ENCODE measurements around the gene PREB. TPM values are rescaled to one million over a fixed set of nuclear protein-coding genes. Genes with fewer than 3 reads are reported as not detected.
"Not testable (repeated sequence)": the region's sequence is repeated elsewhere in the genome, so short reads cannot be mapped to it uniquely, and the experiment has no call there.

Gene PREB
- total RNA-seq, 2 donors from 2014 or later, result 49.8 to 52.9 TPM

- ATAC-seq (no peak), DNase-seq (ENCODE audit: low spot score in 2 of 2) (no peak)
- Mint-ChIP-seq H3K36me3 (peaks cover 6% of the 10 kb centered on the region in 2 donors), H3K27ac (no peak overlapping the region), H3K9me3 (no peaks in the 10 kb centered on the region)
Observed at GRCh38 chr2:27117995-27118524, 16.4 kb downstream of the PREB start.

DNA sequence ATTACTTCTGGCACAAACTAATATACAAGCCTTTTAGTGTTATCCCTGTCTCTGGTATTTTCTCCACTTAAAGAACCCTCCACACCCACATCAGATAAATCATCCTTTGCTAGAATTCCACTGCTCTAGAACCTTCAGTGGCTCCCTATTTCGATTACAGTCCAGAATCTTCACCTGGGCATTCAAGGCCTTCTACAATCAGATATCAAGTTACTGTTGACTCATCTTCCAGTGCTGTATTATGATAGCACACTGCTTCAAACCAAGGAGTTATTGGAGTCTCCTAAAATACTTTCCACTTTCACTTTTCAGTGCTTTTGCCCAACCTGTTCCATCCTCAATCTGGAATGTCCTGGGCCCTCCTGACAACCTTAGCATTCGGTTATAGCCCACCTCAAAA is 18.9 kb downstream of the PREB start:
- no peak for DNase-seq (ENCODE audit: low spot score in 2 of 2)
- Mint-ChIP-seq H3K27ac (no peak overlapping the region), H3K36me3 (peaks cover 6% of the 10 kb centered on the region in 2 donors), H3K9me3 (no peaks in the 10 kb centered on the region)
- no peak for ATAC-seq

GRCh38 chr2:27111392-27112078 is 22.9 kb downstream of the PREB start:
- H3K27ac Mint-ChIP-seq; H3K36me3 Mint-ChIP-seq; DNase-seq (ENCODE audit: low spot score in 2 of 2); ATAC-seq; H3K9me3 Mint-ChIP-seq: not testable (repeated sequence)

- H3K36me3 Mint-ChIP-seq, H3K27ac Mint-ChIP-seq, ATAC-seq: not testable (repeated sequence)
Observed at GRCh38 chr2:27110603-27111352, 23.7 kb downstream of the PREB start.

DNA sequence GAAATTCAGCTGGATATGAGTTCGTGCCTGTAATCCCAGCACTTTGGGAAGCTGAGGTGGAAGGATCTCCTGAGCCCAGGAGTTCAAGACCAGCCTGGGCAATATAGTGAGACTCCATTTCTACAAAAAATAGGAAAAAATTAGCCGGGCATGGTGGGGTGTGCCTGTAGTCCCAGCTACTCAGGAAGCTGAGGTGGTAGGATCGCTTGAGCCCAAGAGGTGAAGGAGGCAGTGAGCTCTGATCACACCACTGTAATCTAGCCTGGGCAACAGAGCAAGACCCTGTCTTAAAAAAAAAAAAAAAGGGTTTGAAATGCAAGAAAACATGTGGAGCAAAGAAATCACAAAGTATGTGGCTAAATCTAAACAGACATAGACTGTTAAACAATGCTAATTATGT is 25.4 kb downstream of the PREB start:
- H3K9me3 Mint-ChIP-seq, result no peaks in the 10 kb centered on the region
- DNase-seq (ENCODE audit: low spot score in 2 of 2) (no peak), ATAC-seq (no peak)
- H3K36me3 Mint-ChIP-seq, result no peaks in the 10 kb centered on the region
- H3K27ac Mint-ChIP-seq, result no peak overlapping the region

More at GRCh38 chr2:27110603-27111352, 23.7 kb downstream of the PREB start:
- not testable (repeated sequence) for H3K9me3 Mint-ChIP-seq; DNase-seq (ENCODE audit: low spot score in 2 of 2)

- no peaks in the 10 kb centered on the region for H3K9me3 Mint-ChIP-seq
- no peak overlapping the region for H3K27ac Mint-ChIP-seq
- DNase-seq (ENCODE audit: low spot score in 2 of 2) (no peak), ATAC-seq (no peak)
- H3K36me3 Mint-ChIP-seq, result no peaks in the 10 kb centered on the region
Observed at GRCh38 chr2:27108221-27108620, 26.2 kb downstream of the PREB start.

GRCh38 chr2:27105981-27106380 is 28.5 kb downstream of the PREB start:
- ATAC-seq, result no peak
- Mint-ChIP-seq H3K9me3 (no peaks in the 10 kb centered on the region), H3K36me3 (no peaks in the 10 kb centered on the region), H3K27ac (no peak overlapping the region)
- DNase-seq (ENCODE audit: low spot score in 2 of 2), result no peak

GRCh38 chr2:27102329-27102728 is 32.1 kb downstream of the PREB start:
- Mint-ChIP-seq H3K36me3 (no peaks in the 10 kb centered on the region), H3K27ac (peak overlapping the region in 1 of 2 donors; percentile 33), H3K9me3 (no peaks in the 10 kb centered on the region)
- ATAC-seq (no peak), DNase-seq (ENCODE audit: low spot score in 2 of 2) (no peak)

DNA sequence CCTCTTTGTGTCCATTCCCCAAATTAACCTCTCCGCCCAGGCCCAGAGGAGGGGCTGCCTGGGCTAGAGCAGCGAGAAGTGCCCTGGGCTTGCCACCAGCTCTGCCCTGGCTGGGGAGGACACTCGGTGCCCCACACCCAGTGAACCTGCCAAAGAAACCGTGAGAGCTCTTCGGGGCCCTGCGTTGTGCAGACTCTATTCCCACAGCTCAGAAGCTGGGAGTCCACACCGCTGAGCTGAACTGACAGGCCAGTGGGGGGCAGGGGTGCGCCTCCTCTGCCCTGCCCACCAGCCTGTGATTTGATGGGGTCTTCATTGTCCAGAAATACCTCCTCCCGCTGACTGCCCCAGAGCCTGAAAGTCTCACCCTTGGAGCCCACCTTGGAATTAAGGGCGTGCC is 34.4 kb downstream of the PREB start:
- no peak for ATAC-seq
- no peaks in the 10 kb centered on the region for H3K36me3 Mint-ChIP-seq

GRCh38 chr2:27099334-27099955 is 35.0 kb downstream of the PREB start:
- ATAC-seq, result no peak
- DNase-seq (ENCODE audit: low spot score in 2 of 2), result no peak
- Mint-ChIP-seq H3K27ac (no peak overlapping the region), H3K36me3 (no peaks in the 10 kb centered on the region), H3K9me3 (no peaks in the 10 kb centered on the region)

More for the DNA sequence above, 34.4 kb downstream of the PREB start:
- Mint-ChIP-seq H3K27ac (peak overlapping the region in 1 of 2 donors; percentile 22), H3K9me3 (no peaks in the 10 kb centered on the region)
- no peak for DNase-seq (ENCODE audit: low spot score in 2 of 2)

- no peak for DNase-seq (ENCODE audit: low spot score in 2 of 2)
- H3K36me3 Mint-ChIP-seq, result no peaks in the 10 kb centered on the region
- no peak overlapping the region for H3K27ac Mint-ChIP-seq
- no peak for ATAC-seq
- H3K9me3 Mint-ChIP-seq, result no peaks in the 10 kb centered on the region
Observed at GRCh38 chr2:27097341-27097740, 37.1 kb downstream of the PREB start.

GRCh38 chr2:27096748-27097297 is 37.6 kb downstream of the PREB start:
- Mint-ChIP-seq H3K9me3 (no peaks in the 10 kb centered on the region), H3K27ac (no peak overlapping the region)
- no peak for ATAC-seq

GRCh38 chr2:27095745-27096651 is 38.4 kb downstream of the PREB start:
- Mint-ChIP-seq H3K36me3 (no peaks in the 10 kb centered on the region), H3K9me3 (no peaks in the 10 kb centered on the region), H3K27ac (no peak overlapping the region)
- peak in 1 of 2 donors; percentile 36 for DNase-seq (ENCODE audit: low spot score in 2 of 2)
- ATAC-seq, result peak in 1 of 2 donors; percentile 86

More at GRCh38 chr2:27096748-27097297, 37.6 kb downstream of the PREB start:
- H3K36me3 Mint-ChIP-seq, result no peaks in the 10 kb centered on the region
- no peak for DNase-seq (ENCODE audit: low spot score in 2 of 2)

DNA sequence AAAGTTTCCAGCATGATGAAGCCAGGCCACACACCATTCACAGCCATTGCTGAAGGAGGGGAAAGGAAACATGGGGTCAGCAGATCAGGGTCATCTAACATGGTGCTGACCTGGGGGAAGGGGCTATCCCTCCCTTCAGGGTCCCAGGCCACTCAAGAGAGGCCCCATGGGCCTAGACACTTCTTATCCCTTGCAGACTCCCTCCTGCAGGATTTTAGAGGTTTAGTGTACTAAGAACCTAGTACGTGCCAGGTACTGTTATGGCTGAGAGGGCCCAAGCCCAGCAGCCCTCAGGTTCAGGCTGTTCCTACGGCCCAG is 39.0 kb downstream of the PREB start:
- no peak for ATAC-seq
- no peak for DNase-seq (ENCODE audit: low spot score in 2 of 2)
- Mint-ChIP-seq H3K36me3 (no peaks in the 10 kb centered on the region), H3K9me3 (no peaks in the 10 kb centered on the region), H3K27ac (no peak overlapping the region)

DNA sequence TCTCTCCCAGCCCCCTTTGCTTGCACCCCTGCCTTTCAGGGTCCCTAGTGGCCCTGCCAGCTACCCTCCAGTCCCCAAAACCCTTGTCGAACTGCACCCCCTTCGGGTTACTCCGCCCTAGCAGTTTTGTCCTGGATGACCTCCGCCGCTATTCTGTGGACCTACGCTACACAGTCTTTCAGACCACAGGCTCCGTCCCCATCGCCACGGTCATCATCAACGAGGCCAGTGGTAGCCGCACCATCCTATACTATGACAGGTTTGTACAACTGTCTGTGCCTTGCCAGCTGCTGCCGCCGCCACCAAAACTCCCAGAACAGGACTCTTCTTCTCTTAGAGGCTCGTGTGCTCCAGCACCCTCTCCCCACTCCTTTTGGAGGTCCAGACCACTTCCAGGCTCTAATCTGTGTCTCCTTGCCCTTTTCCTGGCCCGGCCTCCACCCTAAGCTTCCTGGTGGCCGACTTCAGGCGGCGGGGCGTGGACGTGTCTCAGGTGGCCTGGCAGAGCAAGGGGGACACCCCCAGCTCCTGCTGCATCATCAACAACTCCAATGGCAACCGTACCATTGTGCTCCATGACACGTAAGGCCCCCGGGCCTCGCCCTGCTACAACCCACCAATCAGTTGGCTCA is 40.0 kb downstream of the PREB start:
- ATAC-seq (no peak), DNase-seq (ENCODE audit: low spot score in 2 of 2) (no peak)
- Mint-ChIP-seq H3K27ac (peak overlapping the region in 1 of 2 donors; percentile 60), H3K9me3 (no peaks in the 10 kb centered on the region), H3K36me3 (no peaks in the 10 kb centered on the region)
